Fibroblast of villous mesenchyme (primary cell): ENCODE data around the gene ELOVL7. TPM values are rescaled to one million over a fixed set of nuclear protein-coding genes. Genes with fewer than 3 reads are reported as not detected.
"Not testable (repeated sequence)": the region's sequence is repeated elsewhere in the genome, so short reads cannot be mapped to it uniquely, and the experiment has no call there.

Experiments
- DNase-seq: peaks from one replicate; pipeline ENCODE4 v3.0.0-alpha.2; 2010; ENCODE audit warnings: low read depth
- H3K4me3 ChIP-seq: 2 replicates; pipeline ENCODE4 v1.5.1; 2011; ENCODE audit warnings: low read depth, mild to moderate bottlenecking, low read length
- total RNA-seq: library from RNA; depleted of rRNA; stranded (reverse); fragments of >200 nt; gene quantifications from 2 replicates; pipeline ENCODE4 v1.2.3, GENCODE V29; 2012
- TF ChIP-seq, protein P1 (sequence below): IDR thresholded peaks from 2 replicates; pipeline ENCODE4 v1.5.1; 2012; ENCODE audit warnings: low read depth, mild to moderate bottlenecking, low read length; ENCODE audit not compliant: insufficient read depth

ELOVL7 gene
- total RNA-seq, 1 donor: under 0.01 TPM

DNA sequence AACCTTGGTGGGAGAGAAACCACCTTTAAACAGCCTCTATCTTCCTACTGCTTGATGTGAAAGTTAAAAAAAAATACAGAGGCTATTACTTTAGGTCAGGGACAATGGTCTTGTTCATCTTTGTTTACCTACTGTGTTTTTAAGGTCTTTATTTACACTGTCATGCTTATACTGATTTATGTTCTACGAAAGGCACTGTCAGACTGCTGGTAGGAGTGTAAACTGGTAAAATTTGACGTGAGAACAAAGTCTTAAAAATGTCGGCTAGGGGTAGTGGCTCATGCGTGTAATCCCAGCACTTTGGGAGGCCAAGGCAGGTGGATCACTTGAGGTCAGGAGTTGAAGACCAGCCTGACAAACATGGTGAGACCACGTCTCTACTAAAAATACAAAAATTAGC, 42.1 kb upstream of the ELOVL7 start:
- no peak for DNase-seq
- H3K4me3 ChIP-seq: no peak overlapping the region
- TF ChIP-seq, protein P1, sequence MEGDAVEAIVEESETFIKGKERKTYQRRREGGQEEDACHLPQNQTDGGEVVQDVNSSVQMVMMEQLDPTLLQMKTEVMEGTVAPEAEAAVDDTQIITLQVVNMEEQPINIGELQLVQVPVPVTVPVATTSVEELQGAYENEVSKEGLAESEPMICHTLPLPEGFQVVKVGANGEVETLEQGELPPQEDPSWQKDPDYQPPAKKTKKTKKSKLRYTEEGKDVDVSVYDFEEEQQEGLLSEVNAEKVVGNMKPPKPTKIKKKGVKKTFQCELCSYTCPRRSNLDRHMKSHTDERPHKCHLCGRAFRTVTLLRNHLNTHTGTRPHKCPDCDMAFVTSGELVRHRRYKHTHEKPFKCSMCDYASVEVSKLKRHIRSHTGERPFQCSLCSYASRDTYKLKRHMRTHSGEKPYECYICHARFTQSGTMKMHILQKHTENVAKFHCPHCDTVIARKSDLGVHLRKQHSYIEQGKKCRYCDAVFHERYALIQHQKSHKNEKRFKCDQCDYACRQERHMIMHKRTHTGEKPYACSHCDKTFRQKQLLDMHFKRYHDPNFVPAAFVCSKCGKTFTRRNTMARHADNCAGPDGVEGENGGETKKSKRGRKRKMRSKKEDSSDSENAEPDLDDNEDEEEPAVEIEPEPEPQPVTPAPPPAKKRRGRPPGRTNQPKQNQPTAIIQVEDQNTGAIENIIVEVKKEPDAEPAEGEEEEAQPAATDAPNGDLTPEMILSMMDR: no peak

DNA sequence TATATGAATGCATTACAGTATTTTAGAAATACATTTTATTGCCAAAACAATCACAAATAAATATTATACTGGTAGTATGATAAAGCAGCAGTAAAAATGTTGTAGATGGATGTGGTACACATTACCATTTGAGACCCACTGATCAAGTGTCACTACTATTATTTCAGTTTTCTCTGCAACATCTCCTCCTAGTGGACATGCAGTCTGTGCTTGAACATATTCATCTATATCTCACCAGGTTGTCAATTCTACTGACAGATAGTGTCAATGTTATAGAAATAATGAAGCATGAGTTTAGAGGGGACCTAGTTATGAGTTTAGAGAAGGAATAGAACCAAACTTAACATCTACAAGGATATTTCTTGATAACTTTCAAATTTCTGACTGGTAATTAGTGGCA, 39.2 kb upstream of the ELOVL7 start:
- DNase-seq: peak; percentile 4

DNA sequence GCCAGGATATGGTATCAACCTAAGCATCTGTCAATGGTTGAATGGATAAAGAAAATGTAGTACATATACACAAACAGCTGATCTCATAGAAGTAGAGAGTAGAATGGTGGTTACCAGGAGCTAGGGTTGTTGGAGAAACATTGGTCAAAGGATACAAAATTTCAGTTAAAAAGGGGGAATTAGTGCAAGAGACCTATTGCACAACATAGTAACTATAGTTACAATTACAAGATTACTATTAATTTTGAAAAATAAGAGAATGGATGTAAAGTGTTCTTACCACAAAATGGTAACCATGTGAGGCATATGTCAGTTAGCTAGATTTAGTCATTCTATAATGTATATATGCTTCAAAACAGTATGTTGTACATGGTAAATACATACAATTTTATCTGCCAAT, 28.8 kb upstream of the ELOVL7 start:
- H3K4me3 ChIP-seq: no peak overlapping the region
- no peak for DNase-seq
- TF ChIP-seq, protein P1: no peak

More for the DNA sequence above, 39.2 kb upstream of the ELOVL7 start:
- TF ChIP-seq, protein P1: peak; percentile 51
- no peak overlapping the region for H3K4me3 ChIP-seq

DNA sequence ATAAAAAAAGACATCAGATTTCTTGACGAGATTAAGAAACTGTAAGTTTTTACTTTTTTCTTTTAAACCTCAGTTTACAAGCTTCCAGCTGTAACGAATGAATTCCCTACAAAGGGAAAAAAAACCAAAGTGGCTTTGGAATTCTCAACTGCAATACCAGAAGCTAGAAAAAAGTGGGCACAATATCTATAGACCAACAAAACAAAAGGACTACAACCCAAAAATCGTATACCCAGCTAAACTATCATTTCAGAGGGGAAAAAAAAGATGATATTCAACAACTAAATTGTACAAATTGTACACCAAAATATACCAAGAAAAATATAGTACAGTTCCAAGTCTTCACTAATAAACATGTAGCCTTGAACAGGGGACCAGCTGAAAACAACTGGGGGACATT, 26.8 kb upstream of the ELOVL7 start:
- no peak for DNase-seq
- H3K4me3 ChIP-seq: no peak overlapping the region
- TF ChIP-seq, protein P1: no peak

DNA sequence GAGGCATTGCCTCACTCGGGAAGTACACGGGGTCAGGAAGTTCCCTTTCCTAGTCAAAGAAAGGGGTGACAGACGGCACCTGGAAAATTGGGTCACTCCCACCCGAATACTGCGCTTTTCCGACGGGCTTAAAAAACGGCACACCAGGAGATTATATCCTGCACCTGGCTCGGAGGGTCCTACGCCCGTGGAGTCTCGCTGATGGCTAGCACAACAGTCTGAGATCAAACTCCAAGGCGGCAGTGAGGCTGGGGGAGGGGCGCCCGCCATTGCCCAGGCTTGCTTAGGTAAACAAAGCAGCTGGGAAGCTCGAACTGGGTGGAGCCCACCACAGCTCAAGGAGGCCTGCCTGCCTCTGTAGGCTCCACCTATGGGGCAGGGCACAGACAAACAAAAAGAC, 16.5 kb upstream of the ELOVL7 start:
- DNase-seq, H3K4me3 ChIP-seq: not testable (repeated sequence)

DNA sequence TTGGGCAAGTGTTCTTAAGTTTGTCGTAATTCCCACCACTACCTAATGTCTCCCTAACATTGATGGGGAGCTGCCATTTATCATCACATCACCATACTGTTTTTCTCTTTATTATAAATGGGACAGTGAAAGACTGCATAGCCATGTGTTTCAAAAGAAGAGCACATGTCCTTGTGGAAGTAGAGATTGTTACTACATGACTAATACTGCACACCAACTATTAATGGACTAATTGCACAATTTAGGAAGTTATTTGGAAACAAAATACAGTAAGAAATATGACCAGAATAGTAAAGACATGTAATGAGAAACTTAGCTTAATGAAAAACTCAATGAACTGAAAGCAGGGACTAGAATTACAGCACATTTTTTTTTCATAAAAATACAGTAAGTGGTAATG, 12.0 kb upstream of the ELOVL7 start:
- TF ChIP-seq, protein P1: no peak
- H3K4me3 ChIP-seq: no peak overlapping the region
- DNase-seq: peak; percentile 73

DNA sequence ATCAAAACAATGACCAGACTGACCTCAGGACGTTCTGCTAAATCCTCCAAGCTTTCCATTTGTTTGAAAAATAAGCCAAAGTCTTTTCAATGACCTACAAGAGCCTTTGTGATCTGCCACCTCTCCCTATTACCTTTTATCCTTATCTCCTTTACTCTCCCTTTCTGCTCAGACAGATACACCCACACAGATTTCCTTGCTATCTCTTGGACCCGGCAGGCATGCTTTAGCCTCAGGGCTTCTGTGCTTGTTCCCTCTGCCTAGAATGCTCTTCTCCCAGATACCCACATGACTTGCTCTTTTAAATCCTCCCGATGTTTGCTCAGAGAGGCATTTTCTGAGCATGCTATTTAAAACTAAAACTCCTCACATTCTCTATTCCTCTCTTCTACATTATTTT, 8.9 kb upstream of the ELOVL7 start:
- no peak overlapping the region for H3K4me3 ChIP-seq
- TF ChIP-seq, protein P1: no peak
- no peak for DNase-seq

DNA sequence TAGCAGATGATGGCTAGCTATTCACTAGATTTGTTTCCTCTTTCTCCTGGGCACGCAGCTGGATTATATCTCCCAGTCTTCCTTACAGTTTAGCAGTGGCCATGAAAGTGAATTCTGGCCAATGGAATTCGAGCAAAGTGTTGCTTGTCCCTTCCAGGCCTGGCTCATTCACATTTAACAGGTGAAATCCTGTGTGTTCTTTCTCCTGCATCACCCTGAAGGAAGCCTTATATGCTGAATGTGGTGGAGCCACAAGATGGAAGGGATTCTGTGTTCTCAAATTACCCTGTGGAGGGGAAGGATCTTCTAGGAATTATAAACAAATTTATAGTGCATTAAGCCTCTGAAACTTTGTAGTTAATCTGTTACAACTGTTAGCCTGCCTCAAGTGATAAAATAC, 8.2 kb upstream of the ELOVL7 start:
- TF ChIP-seq, protein P1: no peak
- DNase-seq: peak; percentile 6
- H3K4me3 ChIP-seq: no peak overlapping the region
